ENCODE results near the gene BEST3. TPM values are rescaled to one million over a fixed set of nuclear protein-coding genes. Genes with fewer than 3 reads are reported as not detected.

BEST3 gene
- total and polyA plus RNA-seq, 2 of the 4 experiments (the other 2 are of a cell fraction), result under 0.01 to 0.07 TPM

- peaks cover 18% of the 10 kb centered on the region for H3K9me1 ChIP-seq (ENCODE audit: insufficient read depth, low read length)
- WGBS, 2 experiments (ENCODE audit: extremely low coverage in 2 of 2, insufficient read length in 1 of 2), result no CpG with 5 or more reads among the region's 2 CpGs
- no peak overlapping the region for H3K56ac ChIP-seq (ENCODE audit: extremely low read depth, insufficient read depth, low read length)
- H2BK120ac ChIP-seq (ENCODE audit: low read depth, low read length), result peak overlapping the region; percentile 83; the same call in 1 of the 2 replicates
- no TSS peak for BruUV-seq (replicated peaks)
- no peak overlapping the region for H3K9ac ChIP-seq (ENCODE audit: low read depth, low read length)
- H3K9me3 ChIP-seq (ENCODE audit: control insufficient read depth, insufficient read depth, low read length), result no peaks in the 10 kb centered on the region
- dilution Hi-C loops (cut with HindIII; ENCODE audit: low sequenced_read_pairs, unreplicated experiment), result no loop called here
- TF ChIP-seq ELK1 (IDR thresholded peaks at IDR 0.05; ENCODE audit: borderline replicate concordance, low read depth, low read length), result no peak
- no peak for TF ChIP-seq CTCF (conservative IDR thresholded peaks at IDR 0.05; ENCODE audit: low read depth, low read length)
- TF ChIP-seq FOS (IDR thresholded peaks at IDR 0.05; ENCODE audit: low read depth, low read length), result no peak
- TF ChIP-seq POLR2A (IDR thresholded peaks at IDR 0.05; ENCODE audit: low read depth, low read length), result no peak
- TF ChIP-seq MXI1 (IDR thresholded peaks at IDR 0.05; ENCODE audit: borderline replicate concordance, low read depth, low read length), result no peak
- TF ChIP-seq BHLHE40 (IDR thresholded peaks at IDR 0.05; ENCODE audit: low read depth, low read length), result no peak
- no peak for TF ChIP-seq RCOR1 (IDR thresholded peaks at IDR 0.05; ENCODE audit: insufficient replicate concordance, low read length)
- no peak for TF ChIP-seq RAD21 (IDR thresholded peaks at IDR 0.05; ENCODE audit: low read length)
- TF ChIP-seq MAFK (IDR thresholded peaks at IDR 0.05; ENCODE audit: low read depth, low read length), result no peak
- TF ChIP-seq MAZ (IDR thresholded peaks at IDR 0.05; ENCODE audit: borderline replicate concordance, low read depth, low read length), result no peak
- TF ChIP-seq SMC3 (IDR thresholded peaks at IDR 0.05; ENCODE audit: low read depth, low read length), result no peak
- no peak for TF ChIP-seq USF2 (IDR thresholded peaks at IDR 0.05; ENCODE audit: low read depth, low read length)
- TF ChIP-seq CEBPB (IDR thresholded peaks at IDR 0.05; ENCODE audit: low read depth, low read length), result no peak
- TF ChIP-seq CHD1 (IDR thresholded peaks at IDR 0.05; ENCODE audit: low read depth, low read length), result no peak
- TF ChIP-seq NFE2L2 (IDR thresholded peaks at IDR 0.05; ENCODE audit: low read depth, low read length), result no peak
- no peak for TF ChIP-seq RFX5 (IDR thresholded peaks at IDR 0.05; ENCODE audit: low read depth, low read length)
- H3K27ac ChIP-seq (ENCODE audit: insufficient read depth, low read length), result no peak overlapping the region
- DNase-seq (no peak), ATAC-seq (ENCODE audit: low read depth) (no peak)
- H3K14ac ChIP-seq (replicated peaks; ENCODE audit: low read depth, low read length), result no peak overlapping the region
- no peak overlapping the region for H2BK5ac ChIP-seq (ENCODE audit: low read depth, low read length, poor library complexity, severe bottlenecking)
- H2AK9ac ChIP-seq (replicated peaks; ENCODE audit: low read depth, low read length, poor library complexity), result no peak overlapping the region
- intact Hi-C loops (cut with micrococcal nuclease), result no loop called here
- ChIA-PET CTCF (no interaction called here), POLR2A (ENCODE audit: unreplicated experiment) (no interaction called here)
- H3K18ac ChIP-seq (ENCODE audit: low read depth, low read length), result no peak overlapping the region
- no peak overlapping the region for H2AK5ac ChIP-seq (ENCODE audit: low read depth, low read length)
- no peak overlapping the region; the same call in 1 of the 2 replicates for H3K4ac ChIP-seq (ENCODE audit: low read depth, low read length)
- no peaks in the 10 kb centered on the region for H3K36me3 ChIP-seq (ENCODE audit: control insufficient read depth, insufficient read depth, low read length)
- no peak overlapping the region for H4K5ac ChIP-seq (ENCODE audit: low read depth, low read length)
- no peak overlapping the region for H4K91ac ChIP-seq (ENCODE audit: insufficient read depth, low read depth, low read length)
- H3K4me2 ChIP-seq (ENCODE audit: low read depth, low read length), result no peak overlapping the region
- H3K4me1 ChIP-seq (ENCODE audit: control insufficient read depth, insufficient read depth, low read length), result peaks cover 18% of the 10 kb centered on the region
- H3K27me3 ChIP-seq (ENCODE audit: control insufficient read depth, insufficient read depth, low read length), result no peaks in the 10 kb centered on the region
- H2BK20ac ChIP-seq (ENCODE audit: low read depth, low read length), result peak overlapping the region; percentile 42; the same call in 1 of the 2 replicates
- no peaks in the 10 kb centered on the region for H4K20me1 ChIP-seq (ENCODE audit: insufficient read depth, low read length)
- H2BK15ac ChIP-seq (ENCODE audit: low read depth, low read length), result no peak overlapping the region
- H3K23ac ChIP-seq (ENCODE audit: low read depth, low read length), result no peak overlapping the region
- no peaks in the 10 kb centered on the region for H3K79me1 ChIP-seq (ENCODE audit: low read depth in 1 of 2, low read length in 2 of 2)
- no peak overlapping the region for H3K4me3 ChIP-seq (ENCODE audit: insufficient read depth, low read depth, low read length)
- H2AFZ ChIP-seq (replicated peaks; ENCODE audit: low read length, poor library complexity), result no peak overlapping the region
- no peak overlapping the region for H4K8ac ChIP-seq (ENCODE audit: low read depth in 2 of 2, low read length in 2 of 2)
- in situ Hi-C loops (cut with MboI; ENCODE audit: low sequenced_read_pairs), result loop anchor here (10.0 kb wide), 1 partner anchor 57 kb away; no protein-coding TSS in a partner anchor
These were observed 40.9 kb downstream of the BEST3 start for GRCh38 chr12:69658203-69658602.

All from IMR-90 (cell line).